Measurements from ENCODE around the gene GJD3.

DNA sequence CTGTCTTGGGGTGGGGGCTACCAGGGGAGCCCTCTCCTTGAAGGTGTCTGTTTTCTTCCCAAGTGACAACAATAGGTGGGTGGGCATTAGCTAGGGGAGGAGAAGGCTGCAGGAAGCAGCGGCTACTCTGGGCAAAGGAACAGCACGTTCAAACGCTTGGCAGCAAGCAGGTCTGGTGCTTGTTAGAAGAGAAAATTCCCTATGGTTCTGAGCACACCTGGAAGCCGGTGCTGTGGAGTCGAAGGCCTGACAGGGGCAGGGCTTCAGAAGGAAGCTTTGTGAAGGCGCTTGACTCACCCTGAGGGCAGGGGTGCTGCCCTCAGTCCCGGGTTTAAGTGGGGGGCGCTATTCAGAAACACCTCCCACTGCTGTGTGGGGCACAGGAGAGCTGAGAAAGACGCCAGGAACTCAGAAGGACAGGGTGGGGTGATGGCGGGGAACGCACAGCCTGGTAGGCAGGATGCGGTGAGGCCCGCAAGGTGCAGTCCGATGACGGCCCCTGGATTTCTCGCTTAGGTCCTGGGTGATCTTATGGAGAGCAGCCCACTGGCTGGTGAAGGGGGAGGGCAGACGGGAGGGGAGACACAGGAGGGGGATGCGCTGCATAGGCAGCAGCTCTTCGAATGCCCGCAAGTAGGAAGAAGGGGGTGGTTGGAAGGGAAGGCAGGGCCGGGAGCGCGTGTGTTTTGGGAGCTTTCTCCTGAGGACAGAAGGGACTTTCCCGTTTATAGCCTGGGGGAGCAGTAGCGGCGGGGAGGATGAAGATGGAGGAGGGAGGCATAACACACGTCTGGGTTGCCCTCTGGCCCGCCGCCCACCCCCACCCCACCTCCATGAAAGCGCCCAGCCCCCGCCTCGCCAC, 3.2 kb downstream of the GJD3 start:
- TF ChIP-seq CTCF (IDR thresholded peaks at IDR 0.05) (no peak), POLR2A (IDR thresholded peaks at IDR 0.05) (no peak)

All from thyroid gland (tissue), 4 donors.